ENCODE data around the gene CD58.

GRCh38 chr1:116580446-116581322 lies 9.9 kb upstream of the CD58 start:
- TF ChIP-seq TAF1 (IDR thresholded peaks at IDR 0.05; ENCODE audit: low read depth, low read length): no peak
- TF ChIP-seq POLR2A (IDR thresholded peaks at IDR 0.05; ENCODE audit: low read depth, low read length): no peak
- no peak for TF ChIP-seq POLR2AphosphoS5 (IDR thresholded peaks at IDR 0.05; ENCODE audit: low read depth, low read length)
- TF ChIP-seq PAX5 (IDR thresholded peaks at IDR 0.05; ENCODE audit: insufficient read depth, low read length, severe bottlenecking): no peak
- no peak for TF ChIP-seq SPI1 (IDR thresholded peaks at IDR 0.05; ENCODE audit: low read depth, low read length)
- TF ChIP-seq POU2F2 (IDR thresholded peaks at IDR 0.05; ENCODE audit: low read depth, low read length): no peak
